GM23338 (cell line): Measurements from ENCODE around the gene OBSCN. TPM values are rescaled to one million over a fixed set of nuclear protein-coding genes. Genes with fewer than 3 reads are reported as not detected.

Experiments
- ATAC-seq: fragments of 200-7000 bp; cut with Tn5 transposase; 3 replicates; pipeline ENCODE4 v1.9.1; 2020
- DNase-seq: peaks from one replicate; pipeline ENCODE4 v3.0.0-alpha.2; 2015; ENCODE audit warnings: low spot score
- H2AFZ ChIP-seq: fragments of 200-600 bp; sonication (generic); 2 replicates; pipeline ENCODE4 v1.8.0; 2016; ENCODE audit warnings: antibody characterized with exemption, mild to moderate bottlenecking, moderate library complexity
- H3F3A ChIP-seq: fragments of 200-600 bp; sonication (generic); replicated peaks from 2 replicates; pipeline ENCODE4 v1.8.0; 2017; ENCODE audit warnings: antibody characterized with exemption, mixed run types, low read depth
- H3K27ac ChIP-seq: fragments of 200-600 bp; sonication (generic); 2 replicates; pipeline ENCODE4 v1.6.1; 2016; ENCODE audit warnings: low read depth
- H3K27me3 ChIP-seq: fragments of 200-600 bp; sonication (generic); 2 replicates; pipeline ENCODE4 v1.8.0; 2016; ENCODE audit warnings: mild to moderate bottlenecking, mixed run types, moderate library complexity; ENCODE audit not compliant: insufficient read depth
- H3K36me3 ChIP-seq: fragments of 200-600 bp; sonication (generic); 2 replicates; pipeline ENCODE4 v1.8.0; 2016; ENCODE audit warnings: mild to moderate bottlenecking; ENCODE audit not compliant: insufficient read depth
- H3K4me1 ChIP-seq: fragments of 200-600 bp; sonication (generic); 2 replicates; pipeline ENCODE4 v1.8.0; 2016; ENCODE audit warnings: mild to moderate bottlenecking, moderate library complexity; ENCODE audit not compliant: insufficient read depth
- H3K4me2 ChIP-seq: fragments of 200-600 bp; sonication (generic); 2 replicates; pipeline ENCODE4 v1.7.1; 2017; ENCODE audit warnings: mixed run types
- H3K4me3 ChIP-seq: fragments of 200-600 bp; sonication (generic); 2 replicates; pipeline ENCODE4 v1.6.1; 2016; ENCODE audit warnings: mixed run types
- H3K79me2 ChIP-seq: fragments of 200-600 bp; sonication (generic); replicated peaks from 2 replicates; pipeline ENCODE4 v1.8.0; 2017; ENCODE audit warnings: mild to moderate bottlenecking; ENCODE audit not compliant: insufficient read depth
- H3K9me2 ChIP-seq: fragments of 200-600 bp; sonication (generic); 2 replicates; pipeline ENCODE4 v1.8.0; 2017; ENCODE audit not compliant: insufficient read depth
- H4K20me1 ChIP-seq: fragments of 200-600 bp; sonication (generic); replicated peaks from 2 replicates; pipeline ENCODE4 v1.8.0; 2017; ENCODE audit warnings: mild to moderate bottlenecking; ENCODE audit not compliant: insufficient read depth
- H3K27ac Mint-ChIP-seq: 2 replicates; pipeline ENCODE4 v1.8.0; 2020; ENCODE audit warnings: inconsistent platforms, mild to moderate bottlenecking, moderate library complexity, mixed read lengths
- H3K27me3 Mint-ChIP-seq: 3 replicates; pipeline ENCODE4 v1.8.0; 2022; ENCODE audit warnings: low read depth, mild to moderate bottlenecking, moderate library complexity, mixed read lengths, inconsistent platforms; ENCODE audit not compliant: insufficient read depth, poor library complexity
- H3K36me3 Mint-ChIP-seq: 3 replicates; pipeline ENCODE4 v1.8.0; 2021; ENCODE audit warnings: low read depth, mild to moderate bottlenecking, inconsistent platforms, moderate library complexity, mixed read lengths
- H3K4me1 Mint-ChIP-seq: 3 replicates; pipeline ENCODE4 v1.8.0; 2020; ENCODE audit warnings: mild to moderate bottlenecking, inconsistent platforms, mixed read lengths
- H3K4me3 Mint-ChIP-seq: 3 replicates; pipeline ENCODE4 v1.8.0; 2021; ENCODE audit warnings: moderate library complexity, mild to moderate bottlenecking, inconsistent platforms, mixed read lengths
- H3K9me3 Mint-ChIP-seq: 3 replicates; pipeline ENCODE4 v1.8.0; 2020; ENCODE audit warnings: moderate library complexity, mild to moderate bottlenecking, inconsistent platforms, mixed read lengths
- EZH2 ChIP-seq: fragments of 200-600 bp; sonication (generic); IDR thresholded peaks from one replicate; pipeline ENCODE4 v1.8.0; 2017; ENCODE audit warnings: antibody characterized with exemption, mild to moderate bottlenecking, low read depth; ENCODE audit not compliant: unreplicated experiment
- EZH2phosphoT487 ChIP-seq: fragments of 200-600 bp; sonication (generic); IDR thresholded peaks from one replicate; pipeline ENCODE4 v1.8.1; 2018; ENCODE audit warnings: antibody characterized with exemption; ENCODE audit not compliant: unreplicated experiment
- JUNB ChIP-seq: IDR thresholded peaks from one replicate; pipeline ENCODE4 v1.6.1; 2016; ENCODE audit warnings: antibody characterized with exemption; ENCODE audit not compliant: unreplicated experiment
- NANOG ChIP-seq: IDR thresholded peaks from 2 replicates; pipeline ENCODE4 v1.6.1; 2016; ENCODE audit warnings: antibody characterized with exemption, borderline replicate concordance
- POLR2AphosphoS5 ChIP-seq: IDR thresholded peaks from 2 replicates; pipeline ENCODE4 v1.6.1; 2016; ENCODE audit warnings: antibody characterized with exemption, low read depth
- REST ChIP-seq: IDR thresholded peaks from one replicate; pipeline ENCODE4 v1.6.1; 2018; ENCODE audit warnings: antibody characterized with exemption; ENCODE audit not compliant: unreplicated experiment
- ZNF114 ChIP-seq: fragments of 250-450 bp; sonication (Bioruptor Pico); IDR thresholded peaks from 2 replicates; pipeline ENCODE4 v1.5.0; 2020; ENCODE audit warnings: mild to moderate bottlenecking, moderate library complexity
- ZNF331 ChIP-seq: fragments of 250-450 bp; sonication (Bioruptor Pico); IDR thresholded peaks from 2 replicates; pipeline ENCODE4 v1.5.0; 2020; ENCODE audit warnings: low read depth, mild to moderate bottlenecking, moderate library complexity
- polyA plus RNA-seq: library from polyadenylated mRNA; unstranded; fragments of >200 nt; fragmentation: Nextera tagmentation; extraction: Ambion mirVana; gene quantifications from 2 replicates; pipeline ENCODE4 v1.2.1, GENCODE V29; 2016
- total RNA-seq: library from RNA; depleted of rRNA; stranded (reverse); fragments of >200 nt; shearing (Covaris generic); gene quantifications from 2 replicates; pipeline ENCODE4 v1.2.3, GENCODE V29; 2014
- TF ChIP-seq, protein P1 (sequence below): fragments of 250-450 bp; sonication (Bioruptor Pico); IDR thresholded peaks from 2 replicates; pipeline ENCODE4 v1.5.0; 2020; ENCODE audit warnings: mild to moderate bottlenecking, moderate library complexity
- TF ChIP-seq, protein P2 (sequence below): IDR thresholded peaks from 2 replicates; pipeline ENCODE4 v1.6.1; 2016; ENCODE audit warnings: antibody characterized with exemption

Gene OBSCN
- total and polyA plus RNA-seq, 2 experiments from 2014 or later: 8.4 to 38.5 TPM

DNA sequence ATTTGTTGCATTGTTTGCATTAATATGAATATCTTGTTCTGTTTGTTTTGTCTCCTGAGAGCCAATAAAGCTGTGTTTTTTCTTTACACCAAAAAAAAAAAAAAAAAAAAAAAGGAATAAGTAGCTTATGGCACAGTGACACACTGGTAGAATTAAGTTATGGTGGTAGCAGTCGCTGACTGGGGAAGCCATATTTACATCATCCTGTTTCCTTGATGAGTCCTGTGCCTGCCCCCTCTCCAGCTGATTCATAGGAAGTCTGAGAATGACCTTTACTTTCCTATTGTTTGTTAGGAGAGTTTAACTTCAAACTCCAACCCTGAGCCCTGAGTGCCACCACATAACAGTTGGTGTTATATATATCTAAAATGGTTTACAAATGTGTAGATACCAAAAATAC lies 62.2 kb downstream of the OBSCN start (continued):
- TF ChIP-seq REST (no peak), NANOG (no peak), EZH2 (no peak)

DNA sequence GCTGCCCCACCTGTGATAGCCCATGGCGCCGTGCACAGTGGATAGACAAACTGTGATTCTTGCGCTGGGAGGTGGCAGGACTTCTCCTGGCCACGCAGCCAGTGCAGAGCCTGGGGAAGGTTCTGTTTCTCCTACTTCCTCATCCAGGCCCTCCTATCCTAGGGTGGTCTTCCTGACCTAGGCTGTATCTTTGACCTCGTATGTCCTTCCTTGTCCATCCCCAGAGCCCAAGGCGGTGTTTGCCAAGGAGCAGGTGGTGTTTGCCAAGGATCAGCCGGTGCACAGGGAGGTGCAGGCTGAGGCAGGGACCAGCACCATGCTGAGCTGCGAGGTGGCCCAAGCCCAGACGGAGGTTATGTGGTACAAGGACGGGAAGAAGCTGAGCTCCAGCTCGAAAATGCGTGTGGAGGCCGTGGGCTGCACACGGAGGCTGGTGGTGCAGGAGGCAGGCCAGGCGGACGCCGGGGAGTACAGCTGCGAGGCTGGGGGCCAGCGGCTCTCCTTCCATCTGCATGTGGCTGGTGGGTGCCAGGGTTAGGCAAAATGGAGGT lies 63.9 kb downstream of the OBSCN start:
- no peaks in the 10 kb centered on the region for H3K9me2 ChIP-seq
- DNase-seq (no peak), ATAC-seq (no peak)
- Mint-ChIP-seq H3K36me3 (no peaks in the 10 kb centered on the region), H3K27ac (no peak overlapping the region), H3K4me1 (peaks cover 14% of the 10 kb centered on the region), H3K4me3 (no peak overlapping the region), H3K9me3 (no peaks in the 10 kb centered on the region), H3K27me3 (peaks cover 19% of the 10 kb centered on the region)
- H3F3A ChIP-seq: 0 out of 2 replicates have a peak, but pooled peaks cover 6% of the 10 kb centered on the region
- no peak overlapping the region for H3K4me2 ChIP-seq
- H2AFZ ChIP-seq: no peak overlapping the region
- H3K27ac ChIP-seq: no peak overlapping the region
- H3K27me3 ChIP-seq: peaks cover 11% of the 10 kb centered on the region; the same call in 1 of the 2 replicates
- no peaks in the 10 kb centered on the region for H3K79me2 ChIP-seq
- H4K20me1 ChIP-seq: no peaks in the 10 kb centered on the region
- H3K4me1 ChIP-seq: no peaks in the 10 kb centered on the region
- no peaks in the 10 kb centered on the region for H3K36me3 ChIP-seq
- no peak overlapping the region for H3K4me3 ChIP-seq
- TF ChIP-seq POLR2AphosphoS5 (no peak), EZH2 (no peak), REST (no peak), NANOG (no peak), JUNB (no peak), EZH2phosphoT487 (no peak), ZNF114 (CRISPR knock-in tag) (no peak), ZNF331 (CRISPR knock-in tag) (no peak)
- TF ChIP-seq, protein P1, sequence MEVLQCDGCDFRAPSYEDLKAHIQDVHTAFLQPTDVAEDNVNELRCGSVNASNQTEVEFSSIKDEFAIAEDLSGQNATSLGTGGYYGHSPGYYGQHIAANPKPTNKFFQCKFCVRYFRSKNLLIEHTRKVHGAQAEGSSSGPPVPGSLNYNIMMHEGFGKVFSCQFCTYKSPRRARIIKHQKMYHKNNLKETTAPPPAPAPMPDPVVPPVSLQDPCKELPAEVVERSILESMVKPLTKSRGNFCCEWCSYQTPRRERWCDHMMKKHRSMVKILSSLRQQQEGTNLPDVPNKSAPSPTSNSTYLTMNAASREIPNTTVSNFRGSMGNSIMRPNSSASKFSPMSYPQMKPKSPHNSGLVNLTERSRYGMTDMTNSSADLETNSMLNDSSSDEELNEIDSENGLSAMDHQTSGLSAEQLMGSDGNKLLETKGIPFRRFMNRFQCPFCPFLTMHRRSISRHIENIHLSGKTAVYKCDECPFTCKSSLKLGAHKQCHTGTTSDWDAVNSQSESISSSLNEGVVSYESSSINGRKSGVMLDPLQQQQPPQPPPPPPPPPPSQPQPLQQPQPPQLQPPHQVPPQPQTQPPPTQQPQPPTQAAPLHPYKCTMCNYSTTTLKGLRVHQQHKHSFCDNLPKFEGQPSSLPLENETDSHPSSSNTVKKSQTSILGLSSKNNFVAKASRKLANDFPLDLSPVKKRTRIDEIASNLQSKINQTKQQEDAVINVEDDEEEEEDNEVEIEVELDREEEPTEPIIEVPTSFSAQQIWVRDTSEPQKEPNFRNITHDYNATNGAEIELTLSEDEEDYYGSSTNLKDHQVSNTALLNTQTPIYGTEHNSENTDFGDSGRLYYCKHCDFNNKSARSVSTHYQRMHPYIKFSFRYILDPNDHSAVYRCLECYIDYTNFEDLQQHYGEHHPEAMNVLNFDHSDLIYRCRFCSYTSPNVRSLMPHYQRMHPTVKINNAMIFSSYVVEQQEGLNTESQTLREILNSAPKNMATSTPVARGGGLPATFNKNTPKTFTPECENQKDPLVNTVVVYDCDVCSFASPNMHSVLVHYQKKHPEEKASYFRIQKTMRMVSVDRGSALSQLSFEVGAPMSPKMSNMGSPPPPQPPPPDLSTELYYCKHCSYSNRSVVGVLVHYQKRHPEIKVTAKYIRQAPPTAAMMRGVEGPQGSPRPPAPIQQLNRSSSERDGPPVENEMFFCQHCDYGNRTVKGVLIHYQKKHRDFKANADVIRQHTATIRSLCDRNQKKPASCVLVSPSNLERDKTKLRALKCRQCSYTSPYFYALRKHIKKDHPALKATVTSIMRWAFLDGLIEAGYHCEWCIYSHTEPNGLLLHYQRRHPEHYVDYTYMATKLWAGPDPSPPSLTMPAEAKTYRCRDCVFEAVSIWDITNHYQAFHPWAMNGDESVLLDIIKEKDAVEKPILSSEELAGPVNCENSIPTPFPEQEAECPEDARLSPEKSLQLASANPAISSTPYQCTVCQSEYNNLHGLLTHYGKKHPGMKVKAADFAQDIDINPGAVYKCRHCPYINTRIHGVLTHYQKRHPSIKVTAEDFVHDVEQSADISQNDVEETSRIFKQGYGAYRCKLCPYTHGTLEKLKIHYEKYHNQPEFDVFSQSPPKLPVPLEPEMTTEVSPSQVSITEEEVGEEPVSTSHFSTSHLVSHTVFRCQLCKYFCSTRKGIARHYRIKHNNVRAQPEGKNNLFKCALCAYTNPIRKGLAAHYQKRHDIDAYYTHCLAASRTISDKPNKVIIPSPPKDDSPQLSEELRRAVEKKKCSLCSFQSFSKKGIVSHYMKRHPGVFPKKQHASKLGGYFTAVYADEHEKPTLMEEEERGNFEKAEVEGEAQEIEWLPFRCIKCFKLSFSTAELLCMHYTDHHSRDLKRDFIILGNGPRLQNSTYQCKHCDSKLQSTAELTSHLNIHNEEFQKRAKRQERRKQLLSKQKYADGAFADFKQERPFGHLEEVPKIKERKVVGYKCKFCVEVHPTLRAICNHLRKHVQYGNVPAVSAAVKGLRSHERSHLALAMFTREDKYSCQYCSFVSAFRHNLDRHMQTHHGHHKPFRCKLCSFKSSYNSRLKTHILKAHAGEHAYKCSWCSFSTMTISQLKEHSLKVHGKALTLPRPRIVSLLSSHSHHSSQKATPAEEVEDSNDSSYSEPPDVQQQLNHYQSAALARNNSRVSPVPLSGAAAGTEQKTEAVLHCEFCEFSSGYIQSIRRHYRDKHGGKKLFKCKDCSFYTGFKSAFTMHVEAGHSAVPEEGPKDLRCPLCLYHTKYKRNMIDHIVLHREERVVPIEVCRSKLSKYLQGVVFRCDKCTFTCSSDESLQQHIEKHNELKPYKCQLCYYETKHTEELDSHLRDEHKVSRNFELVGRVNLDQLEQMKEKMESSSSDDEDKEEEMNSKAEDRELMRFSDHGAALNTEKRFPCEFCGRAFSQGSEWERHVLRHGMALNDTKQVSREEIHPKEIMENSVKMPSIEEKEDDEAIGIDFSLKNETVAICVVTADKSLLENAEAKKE (CRISPR knock-in tag): no peak
- TF ChIP-seq, protein P2, sequence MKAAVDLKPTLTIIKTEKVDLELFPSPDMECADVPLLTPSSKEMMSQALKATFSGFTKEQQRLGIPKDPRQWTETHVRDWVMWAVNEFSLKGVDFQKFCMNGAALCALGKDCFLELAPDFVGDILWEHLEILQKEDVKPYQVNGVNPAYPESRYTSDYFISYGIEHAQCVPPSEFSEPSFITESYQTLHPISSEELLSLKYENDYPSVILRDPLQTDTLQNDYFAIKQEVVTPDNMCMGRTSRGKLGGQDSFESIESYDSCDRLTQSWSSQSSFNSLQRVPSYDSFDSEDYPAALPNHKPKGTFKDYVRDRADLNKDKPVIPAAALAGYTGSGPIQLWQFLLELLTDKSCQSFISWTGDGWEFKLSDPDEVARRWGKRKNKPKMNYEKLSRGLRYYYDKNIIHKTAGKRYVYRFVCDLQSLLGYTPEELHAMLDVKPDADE: no peak
